Osteocyte (in vitro differentiated cells): ENCODE measurements around the gene FAM114A2. TPM values are rescaled to one million over a fixed set of nuclear protein-coding genes. Genes with fewer than 3 reads are reported as not detected.

Experiments used
- DNase-seq: peaks from one replicate; pipeline ENCODE4 v3.0.0; 2021; ENCODE audit warnings: mixed read lengths; ENCODE audit not compliant: unreplicated experiment; ENCODE audit errors: extremely low spot score
- H3K27ac Mint-ChIP-seq: one replicate; pipeline ENCODE4 v1.8.0; 2021; ENCODE audit warnings: mild to moderate bottlenecking, mixed read lengths; ENCODE audit not compliant: unreplicated experiment
- H3K27me3 Mint-ChIP-seq: one replicate; pipeline ENCODE4 v1.8.0; 2021; ENCODE audit warnings: mixed read lengths; ENCODE audit not compliant: unreplicated experiment
- H3K36me3 Mint-ChIP-seq: one replicate; pipeline ENCODE4 v1.8.0; 2021; ENCODE audit warnings: mixed read lengths; ENCODE audit not compliant: unreplicated experiment
- H3K4me1 Mint-ChIP-seq: one replicate; pipeline ENCODE4 v1.8.0; 2021; ENCODE audit warnings: mixed read lengths; ENCODE audit not compliant: unreplicated experiment
- H3K4me3 Mint-ChIP-seq: one replicate; pipeline ENCODE4 v1.8.0; 2021; ENCODE audit warnings: mild to moderate bottlenecking, moderate library complexity, mixed read lengths; ENCODE audit not compliant: unreplicated experiment
- H3K9me3 Mint-ChIP-seq: one replicate; pipeline ENCODE4 v1.8.0; 2021; ENCODE audit warnings: mixed read lengths; ENCODE audit not compliant: unreplicated experiment
- total RNA-seq: library from RNA; stranded (reverse); gene quantifications from 2 replicates; pipeline ENCODE4 v1.2.1, GENCODE V29; 2021
- TF ChIP-seq, protein P1 (sequence below): fragments of 200-600 bp; sonication (generic); IDR thresholded peaks from 2 replicates; pipeline ENCODE4 v1.5.0; 2021; ENCODE audit warnings: antibody characterized with exemption, mild to moderate bottlenecking, moderate library complexity

Gene FAM114A2
- total RNA-seq, 1 donor from 2014 or later = 31.0 TPM

- Mint-ChIP-seq H3K27ac (no peak overlapping the region), H3K9me3 (no peaks in the 10 kb centered on the region), H3K36me3 (no peaks in the 10 kb centered on the region), H3K4me1 (no peaks in the 10 kb centered on the region), H3K27me3 (peaks cover 16% of the 10 kb centered on the region), H3K4me3 (no peak overlapping the region)
- TF ChIP-seq, protein P1, sequence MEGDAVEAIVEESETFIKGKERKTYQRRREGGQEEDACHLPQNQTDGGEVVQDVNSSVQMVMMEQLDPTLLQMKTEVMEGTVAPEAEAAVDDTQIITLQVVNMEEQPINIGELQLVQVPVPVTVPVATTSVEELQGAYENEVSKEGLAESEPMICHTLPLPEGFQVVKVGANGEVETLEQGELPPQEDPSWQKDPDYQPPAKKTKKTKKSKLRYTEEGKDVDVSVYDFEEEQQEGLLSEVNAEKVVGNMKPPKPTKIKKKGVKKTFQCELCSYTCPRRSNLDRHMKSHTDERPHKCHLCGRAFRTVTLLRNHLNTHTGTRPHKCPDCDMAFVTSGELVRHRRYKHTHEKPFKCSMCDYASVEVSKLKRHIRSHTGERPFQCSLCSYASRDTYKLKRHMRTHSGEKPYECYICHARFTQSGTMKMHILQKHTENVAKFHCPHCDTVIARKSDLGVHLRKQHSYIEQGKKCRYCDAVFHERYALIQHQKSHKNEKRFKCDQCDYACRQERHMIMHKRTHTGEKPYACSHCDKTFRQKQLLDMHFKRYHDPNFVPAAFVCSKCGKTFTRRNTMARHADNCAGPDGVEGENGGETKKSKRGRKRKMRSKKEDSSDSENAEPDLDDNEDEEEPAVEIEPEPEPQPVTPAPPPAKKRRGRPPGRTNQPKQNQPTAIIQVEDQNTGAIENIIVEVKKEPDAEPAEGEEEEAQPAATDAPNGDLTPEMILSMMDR = no peak
- DNase-seq = no peak
These were observed 59.5 kb downstream of the FAM114A2 start for GRCh38 chr5:153979028-153979783.

GRCh38 chr5:153974813-153975163 lies 63.9 kb downstream of the FAM114A2 start:
- no peak overlapping the region for H3K4me3 Mint-ChIP-seq
- TF ChIP-seq, protein P1 = no peak
- H3K4me1 Mint-ChIP-seq = no peaks in the 10 kb centered on the region
- peaks cover 14% of the 10 kb centered on the region for H3K27me3 Mint-ChIP-seq
- no peaks in the 10 kb centered on the region for H3K9me3 Mint-ChIP-seq
- H3K27ac Mint-ChIP-seq = no peak overlapping the region
- DNase-seq = no peak
- no peaks in the 10 kb centered on the region for H3K36me3 Mint-ChIP-seq

DNA sequence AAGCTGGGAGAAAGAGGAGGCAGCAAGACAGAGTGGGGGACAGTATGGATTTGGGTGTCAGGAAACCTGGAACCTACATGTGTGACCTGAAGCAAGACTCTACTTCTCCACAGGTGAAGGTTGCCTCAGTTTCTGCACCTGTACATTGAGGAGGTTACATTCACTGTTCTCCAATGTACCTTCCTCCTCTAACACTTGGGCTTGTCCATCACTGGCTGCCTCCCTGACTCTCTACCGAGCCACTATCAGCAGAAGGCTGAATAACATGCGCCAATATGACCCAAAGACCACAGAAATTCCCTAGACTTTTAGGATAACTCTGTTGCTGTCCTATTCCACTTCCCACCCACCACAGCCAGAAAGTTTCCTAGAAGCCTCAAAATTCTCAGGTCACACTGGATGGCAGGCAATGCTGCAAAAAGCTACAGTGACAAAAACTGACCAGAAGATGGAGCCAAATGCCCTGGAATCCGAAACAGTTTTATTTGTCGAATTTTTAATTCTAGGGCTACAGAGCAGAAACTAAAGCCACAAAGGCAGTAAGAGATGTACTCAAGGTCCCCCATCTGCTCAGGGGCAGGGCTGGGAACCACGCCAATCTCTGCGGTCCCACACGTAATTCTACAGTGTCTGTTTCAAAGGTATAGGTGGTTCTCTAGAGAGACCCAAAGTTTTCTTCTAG lies 64.4 kb downstream of the FAM114A2 start:
- H3K27ac Mint-ChIP-seq = no peak overlapping the region
- H3K4me3 Mint-ChIP-seq = no peak overlapping the region
- H3K27me3 Mint-ChIP-seq = peaks cover 14% of the 10 kb centered on the region
- H3K4me1 Mint-ChIP-seq = no peaks in the 10 kb centered on the region
- TF ChIP-seq, protein P1 = peak; percentile 83
- no peaks in the 10 kb centered on the region for H3K36me3 Mint-ChIP-seq
- no peaks in the 10 kb centered on the region for H3K9me3 Mint-ChIP-seq
- DNase-seq = no peak

- DNase-seq = no peak
- Mint-ChIP-seq H3K4me3 (no peak overlapping the region), H3K9me3 (no peaks in the 10 kb centered on the region), H3K36me3 (no peaks in the 10 kb centered on the region), H3K4me1 (no peaks in the 10 kb centered on the region), H3K27ac (no peak overlapping the region), H3K27me3 (peaks cover 11% of the 10 kb centered on the region)
- TF ChIP-seq, protein P1 = no peak
These were observed 66.5 kb downstream of the FAM114A2 start for GRCh38 chr5:153972240-153972639.

DNA sequence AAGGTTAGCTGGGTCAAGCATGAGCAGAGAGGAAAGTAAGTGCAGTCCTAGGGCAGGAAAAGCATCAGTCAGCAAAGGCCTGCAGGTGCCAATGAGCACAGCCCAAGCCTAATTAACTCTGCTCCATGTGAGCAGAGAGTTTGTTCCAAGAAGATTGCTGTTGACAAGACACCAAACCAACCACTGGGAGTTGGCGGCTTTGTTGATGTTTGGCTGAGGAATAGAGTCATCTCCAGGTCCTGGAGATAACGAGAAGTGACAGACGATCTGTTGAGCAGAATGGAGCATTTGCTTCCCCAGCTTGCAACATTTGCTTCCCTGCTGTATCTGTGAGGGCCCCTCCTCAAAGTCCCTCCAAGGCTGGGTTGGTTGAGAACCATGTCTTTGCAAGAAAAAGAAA lies 68.2 kb downstream of the FAM114A2 start:
- TF ChIP-seq, protein P1 = no peak
- DNase-seq = no peak
- no peaks in the 10 kb centered on the region for H3K9me3 Mint-ChIP-seq
- no peak overlapping the region for H3K27ac Mint-ChIP-seq
- H3K4me1 Mint-ChIP-seq = no peaks in the 10 kb centered on the region
- H3K36me3 Mint-ChIP-seq = no peaks in the 10 kb centered on the region
- H3K4me3 Mint-ChIP-seq = no peak overlapping the region
- peaks cover 4% of the 10 kb centered on the region for H3K27me3 Mint-ChIP-seq
